ENCODE data around the gene MIGA2. TPM values are rescaled to one million over a fixed set of nuclear protein-coding genes. Genes with fewer than 3 reads are reported as not detected.

The MIGA2 gene
- total RNA-seq, 2 donors from 2014 or later: 38.5 to 41.5 TPM

- no peaks in the 10 kb centered on the region for H3K36me3 Mint-ChIP-seq (ENCODE audit: insufficient read depth in 2 of 2)
- H3K9me3 Mint-ChIP-seq: no peaks in the 10 kb centered on the region
- no peak for ATAC-seq (replicated peaks in 1 of 2)
- no peaks in the 10 kb centered on the region for H3K27me3 Mint-ChIP-seq (ENCODE audit: low read depth)
- H3K4me3 Mint-ChIP-seq: no peak overlapping the region
- DNase-seq: no peak
- H3K4me1 Mint-ChIP-seq (ENCODE audit: low read depth): no peaks in the 10 kb centered on the region
- H3K27ac Mint-ChIP-seq: no peak overlapping the region
Measured at GRCh38 chr9:129094387-129095169, 58.2 kb downstream of the MIGA2 start.

- Mint-ChIP-seq H3K4me3 (no peak overlapping the region), H3K9me3 (no peaks in the 10 kb centered on the region), H3K36me3 (ENCODE audit: insufficient read depth in 2 of 2) (no peaks in the 10 kb centered on the region), H3K27me3 (ENCODE audit: low read depth) (no peaks in the 10 kb centered on the region), H3K4me1 (ENCODE audit: low read depth) (no peaks in the 10 kb centered on the region), H3K27ac (no peak overlapping the region)
- no peak for DNase-seq
- ATAC-seq (replicated peaks in 1 of 2): no peak
Measured at GRCh38 chr9:129095170-129095667, 58.8 kb downstream of the MIGA2 start.

GRCh38 chr9:129095908-129096307, 59.5 kb downstream of the MIGA2 start:
- no peak for DNase-seq
- Mint-ChIP-seq H3K27ac (no peak overlapping the region), H3K27me3 (ENCODE audit: low read depth) (no peaks in the 10 kb centered on the region), H3K36me3 (ENCODE audit: insufficient read depth in 2 of 2) (no peaks in the 10 kb centered on the region), H3K4me1 (ENCODE audit: low read depth) (no peaks in the 10 kb centered on the region), H3K9me3 (no peaks in the 10 kb centered on the region), H3K4me3 (no peak overlapping the region)
- no peak for ATAC-seq (replicated peaks in 1 of 2)

GRCh38 chr9:129097671-129098306, 61.4 kb downstream of the MIGA2 start:
- Mint-ChIP-seq H3K36me3 (ENCODE audit: insufficient read depth in 2 of 2) (no peaks in the 10 kb centered on the region), H3K4me1 (ENCODE audit: low read depth) (no peaks in the 10 kb centered on the region), H3K27ac (no peak overlapping the region), H3K4me3 (no peak overlapping the region), H3K27me3 (ENCODE audit: low read depth) (no peaks in the 10 kb centered on the region), H3K9me3 (no peaks in the 10 kb centered on the region)
- ATAC-seq (replicated peaks in 1 of 2) (no peak), DNase-seq (no peak)

- no peak overlapping the region for H3K4me3 Mint-ChIP-seq
- no peak for DNase-seq
- H3K27me3 Mint-ChIP-seq (ENCODE audit: low read depth): no peaks in the 10 kb centered on the region
- no peak overlapping the region for H3K27ac Mint-ChIP-seq
- no peaks in the 10 kb centered on the region for H3K9me3 Mint-ChIP-seq
- no peaks in the 10 kb centered on the region for H3K4me1 Mint-ChIP-seq (ENCODE audit: low read depth)
- no peak for ATAC-seq (replicated peaks in 1 of 2)
- H3K36me3 Mint-ChIP-seq (ENCODE audit: insufficient read depth in 2 of 2): no peaks in the 10 kb centered on the region
Measured at GRCh38 chr9:129098328-129098727, 61.9 kb downstream of the MIGA2 start.

DNA sequence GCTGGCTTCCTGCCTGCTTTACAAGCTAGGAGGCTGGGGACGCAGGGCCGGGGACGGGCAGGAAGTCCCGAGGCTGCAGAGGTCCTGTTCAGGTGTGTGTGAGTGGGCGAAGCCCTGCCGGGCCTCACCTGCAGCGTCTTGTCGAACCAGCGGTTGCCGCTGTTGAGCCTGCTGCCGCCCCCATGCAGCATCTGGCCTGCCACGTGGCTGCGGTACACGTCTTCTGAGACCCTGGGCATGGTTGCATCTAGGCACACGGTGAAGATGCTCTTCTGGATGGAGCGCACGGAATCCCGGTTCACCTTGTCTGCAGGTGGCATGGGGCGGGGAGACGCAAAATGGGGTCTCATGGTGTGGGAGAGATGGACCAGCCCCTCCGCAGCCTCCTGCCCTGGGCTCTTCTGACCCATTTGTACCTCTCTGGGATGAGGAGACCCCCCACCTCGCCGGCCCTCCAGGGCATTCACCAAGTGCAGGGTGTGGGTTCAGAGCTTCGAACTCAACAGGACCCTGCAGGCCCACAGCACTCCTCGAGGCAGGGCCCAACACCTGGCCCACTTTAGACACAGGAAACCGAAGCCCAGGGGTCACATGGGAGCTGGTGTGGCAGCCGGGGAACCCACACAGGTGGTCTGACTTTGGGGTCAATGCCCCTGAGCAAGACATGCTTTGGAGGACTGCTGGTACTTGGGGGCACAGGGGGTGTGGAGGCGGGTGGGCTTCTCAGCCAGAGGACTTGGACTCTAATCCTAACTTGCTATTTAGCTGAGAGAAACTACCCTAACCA, 64.2 kb downstream of the MIGA2 start:
- no peaks in the 10 kb centered on the region for H3K36me3 Mint-ChIP-seq (ENCODE audit: insufficient read depth in 2 of 2)
- no peak for DNase-seq
- no peaks in the 10 kb centered on the region for H3K27me3 Mint-ChIP-seq (ENCODE audit: low read depth)
- no peaks in the 10 kb centered on the region for H3K4me1 Mint-ChIP-seq (ENCODE audit: low read depth)
- no peak overlapping the region for H3K27ac Mint-ChIP-seq
- H3K4me3 Mint-ChIP-seq: no peak overlapping the region
- H3K9me3 Mint-ChIP-seq: no peaks in the 10 kb centered on the region
- ATAC-seq (replicated peaks in 1 of 2): no peak

DNA sequence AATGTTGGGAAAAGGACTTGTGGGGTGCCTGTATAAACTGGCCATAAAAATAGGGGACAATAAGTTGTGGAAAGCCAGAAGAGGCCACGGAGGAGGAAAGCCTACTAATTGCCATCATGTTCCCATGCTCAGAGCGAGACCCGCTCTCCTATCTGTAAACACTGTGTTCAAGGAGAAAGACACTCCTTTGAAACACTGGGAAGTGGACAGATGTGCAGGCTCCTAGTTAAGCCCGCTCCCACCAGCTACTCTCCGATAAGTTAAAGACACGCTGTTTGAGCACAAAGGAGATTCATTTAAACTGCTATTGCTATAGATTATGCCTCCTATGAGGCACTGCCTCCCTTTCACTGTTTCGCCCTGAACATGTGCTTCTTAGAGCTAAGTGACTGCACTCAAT, 64.9 kb downstream of the MIGA2 start:
- H3K4me3 Mint-ChIP-seq: no peak overlapping the region
- H3K9me3 Mint-ChIP-seq: no peaks in the 10 kb centered on the region
- no peaks in the 10 kb centered on the region for H3K4me1 Mint-ChIP-seq (ENCODE audit: low read depth)
- H3K27ac Mint-ChIP-seq: no peak overlapping the region
- DNase-seq: no peak
- no peak for ATAC-seq (replicated peaks in 1 of 2)
- no peaks in the 10 kb centered on the region for H3K36me3 Mint-ChIP-seq (ENCODE audit: insufficient read depth in 2 of 2)
- H3K27me3 Mint-ChIP-seq (ENCODE audit: low read depth): no peaks in the 10 kb centered on the region

DNA sequence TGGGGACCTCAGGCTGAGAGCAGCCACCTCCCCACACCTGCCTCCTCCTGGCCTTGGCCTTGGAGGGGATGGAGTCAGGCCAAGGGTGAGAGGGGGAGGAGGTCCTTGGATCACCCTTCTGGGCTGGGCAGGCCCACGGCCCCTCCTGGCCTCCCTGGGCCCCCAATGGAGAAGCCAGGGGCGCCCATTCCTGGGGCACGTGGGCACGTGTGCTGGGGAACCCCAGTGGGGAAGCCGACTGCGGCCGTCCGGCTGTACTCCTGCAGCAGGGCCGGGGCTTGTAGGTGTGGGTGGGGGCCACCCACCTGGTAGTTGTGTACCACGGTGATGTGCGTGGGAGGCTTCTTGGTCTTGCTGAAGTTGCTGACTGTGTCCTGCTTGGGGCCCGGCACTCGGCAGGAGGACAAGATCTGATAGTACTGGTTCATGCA, 65.7 kb downstream of the MIGA2 start:
- H3K9me3 Mint-ChIP-seq: no peaks in the 10 kb centered on the region
- H3K36me3 Mint-ChIP-seq (ENCODE audit: insufficient read depth in 2 of 2): no peaks in the 10 kb centered on the region
- ATAC-seq (replicated peaks in 1 of 2) (no peak), DNase-seq (no peak)
- H3K4me3 Mint-ChIP-seq: no peak overlapping the region
- no peaks in the 10 kb centered on the region for H3K4me1 Mint-ChIP-seq (ENCODE audit: low read depth)
- no peaks in the 10 kb centered on the region for H3K27me3 Mint-ChIP-seq (ENCODE audit: low read depth)
- no peak overlapping the region for H3K27ac Mint-ChIP-seq

DNA sequence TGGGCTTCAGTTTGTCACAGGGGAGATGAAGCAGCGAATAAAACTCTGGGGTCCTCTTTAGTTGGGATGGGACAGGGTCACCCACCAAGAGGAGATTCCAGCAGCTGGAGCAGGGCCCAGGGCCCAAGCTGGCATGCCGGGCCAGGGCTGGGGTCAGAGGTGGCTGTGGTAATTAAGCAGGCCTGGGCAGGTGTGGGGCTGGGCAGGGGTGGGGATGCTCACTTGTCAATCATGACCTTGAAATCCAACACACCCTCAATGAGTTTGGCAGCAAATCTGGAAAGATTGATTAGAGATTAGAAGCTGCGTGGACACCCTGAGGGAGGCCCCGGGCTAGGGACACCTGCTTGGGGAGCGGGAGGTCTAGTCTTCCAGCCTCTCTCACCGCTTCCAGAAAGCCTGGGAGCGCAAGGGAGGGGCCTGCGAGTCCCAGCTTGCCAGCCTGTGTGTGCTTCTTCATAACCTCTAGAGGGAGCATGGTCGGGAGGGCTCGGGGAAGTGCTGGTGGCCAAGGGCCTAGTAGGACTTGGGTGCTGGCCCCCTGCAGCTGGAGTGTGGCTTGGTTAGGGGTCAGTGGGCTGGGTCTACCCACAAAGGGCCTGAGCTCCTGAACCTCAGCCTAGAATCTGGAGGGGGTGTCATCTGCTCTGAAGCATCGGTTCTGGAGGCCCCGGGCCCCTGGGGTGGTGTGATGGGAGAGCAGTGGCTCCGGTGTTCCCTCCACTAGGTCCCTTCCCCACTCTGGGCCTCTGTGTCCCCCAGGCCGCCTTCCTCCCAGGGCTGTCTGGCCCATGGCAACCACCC, 66.6 kb downstream of the MIGA2 start:
- Mint-ChIP-seq H3K9me3 (no peaks in the 10 kb centered on the region), H3K4me3 (no peak overlapping the region), H3K36me3 (ENCODE audit: insufficient read depth in 2 of 2) (no peaks in the 10 kb centered on the region), H3K4me1 (ENCODE audit: low read depth) (no peaks in the 10 kb centered on the region), H3K27me3 (ENCODE audit: low read depth) (no peaks in the 10 kb centered on the region), H3K27ac (no peak overlapping the region)
- ATAC-seq (replicated peaks in 1 of 2) (peak; percentile 33 to 45), DNase-seq (peak in 1 of 2 donors; percentile 29)

DNA sequence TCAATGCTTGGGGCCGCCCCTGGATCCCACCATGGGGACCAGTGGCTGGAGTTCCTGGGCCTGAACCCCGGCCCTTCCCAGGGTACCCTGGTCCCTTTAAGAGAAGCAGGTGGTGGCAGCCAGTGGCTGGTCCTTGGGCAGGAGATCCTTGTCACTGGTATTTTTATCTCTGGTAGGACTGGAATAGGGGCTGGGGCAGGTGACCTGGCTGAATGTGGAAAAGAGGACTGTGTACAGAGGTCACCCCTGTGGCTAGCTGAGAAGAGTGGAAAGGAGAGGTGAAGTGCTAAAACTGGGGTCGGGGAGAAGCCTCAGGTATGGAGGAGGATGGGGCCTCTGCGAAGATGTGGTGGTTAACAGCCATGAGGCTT, 67.2 kb downstream of the MIGA2 start:
- Mint-ChIP-seq H3K27ac (no peak overlapping the region), H3K36me3 (ENCODE audit: insufficient read depth in 2 of 2) (no peaks in the 10 kb centered on the region), H3K4me3 (no peak overlapping the region), H3K4me1 (ENCODE audit: low read depth) (peaks cover under 1% of the 10 kb centered on the region), H3K9me3 (no peaks in the 10 kb centered on the region), H3K27me3 (ENCODE audit: low read depth) (no peaks in the 10 kb centered on the region)
- DNase-seq: no peak
- ATAC-seq (replicated peaks in 1 of 2): no peak

GRCh38 chr9:129104051-129104450, 67.6 kb downstream of the MIGA2 start:
- DNase-seq (no peak), ATAC-seq (replicated peaks in 1 of 2) (no peak)
- Mint-ChIP-seq H3K36me3 (ENCODE audit: insufficient read depth in 2 of 2) (no peaks in the 10 kb centered on the region), H3K4me3 (no peak overlapping the region), H3K9me3 (no peaks in the 10 kb centered on the region), H3K27me3 (ENCODE audit: low read depth) (no peaks in the 10 kb centered on the region), H3K4me1 (ENCODE audit: low read depth) (peaks cover 5% of the 10 kb centered on the region), H3K27ac (no peak overlapping the region)

GRCh38 chr9:129105857-129106694, 69.7 kb downstream of the MIGA2 start:
- H3K4me3 Mint-ChIP-seq: no peak overlapping the region
- ATAC-seq (replicated peaks in 1 of 2): no peak
- peaks cover 13% of the 10 kb centered on the region for H3K4me1 Mint-ChIP-seq (ENCODE audit: low read depth)
- DNase-seq: no peak
- no peaks in the 10 kb centered on the region for H3K27me3 Mint-ChIP-seq (ENCODE audit: low read depth)
- no peak overlapping the region for H3K27ac Mint-ChIP-seq
- no peaks in the 10 kb centered on the region for H3K9me3 Mint-ChIP-seq
- H3K36me3 Mint-ChIP-seq (ENCODE audit: insufficient read depth in 2 of 2): no peaks in the 10 kb centered on the region

Measured in activated T-cell treated with anti-CD3 and anti-CD28 coated beads, Interleukin-2, amount 50 U/mL, for 72 hours (primary cell).